ENCODE data around the gene SDCCAG8.

GRCh38 chr1:243390162-243390791 is 134.4 kb downstream of the SDCCAG8 start:
- TF ChIP-seq CTCF (IDR thresholded peaks at IDR 0.05) (no peak), POLR2A (IDR thresholded peaks at IDR 0.05) (no peak)

Measured in body of pancreas (tissue), 4 donors.